Astrocyte (in vitro differentiated cells and primary cell): ENCODE results near the gene SH3BP5L.

Source experiments
- CTCF ChIP-seq: IDR thresholded peaks from 2 replicates; pipeline ENCODE4 v1.5.1; 2011; ENCODE audit warnings: low read depth, mild to moderate bottlenecking, inconsistent platforms, low read length, moderate library complexity; ENCODE audit not compliant: insufficient read depth
- EZH2 ChIP-seq: IDR thresholded peaks from 2 replicates; pipeline ENCODE4 v1.6.1; 2012; ENCODE audit warnings: mild to moderate bottlenecking, low read length, inconsistent platforms; ENCODE audit not compliant: insufficient read depth

DNA sequence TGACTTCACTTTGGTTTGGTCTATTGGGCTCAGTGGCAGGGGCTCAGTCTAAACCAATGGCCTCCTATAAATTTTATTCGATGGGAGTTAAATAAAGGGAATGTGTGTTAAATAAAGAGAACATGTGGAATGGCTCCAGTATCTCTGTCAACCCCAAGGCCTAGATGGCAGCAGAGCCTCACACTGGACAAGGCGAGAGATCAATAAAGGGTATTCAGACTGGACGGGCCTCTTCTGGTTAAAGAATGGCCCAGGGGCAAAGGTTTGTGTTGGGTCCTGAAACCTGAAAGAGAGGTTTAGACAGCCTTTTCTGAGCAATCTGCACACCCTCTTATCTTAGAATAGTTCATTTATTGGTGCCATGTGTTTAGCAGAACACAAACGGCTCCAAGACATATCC lies 34.7 kb downstream of the SH3BP5L start:
- no peak for TF ChIP-seq EZH2
- TF ChIP-seq CTCF: no peak
